Stomach (tissue), 9 donors: ENCODE measurements around the gene RALGDS. TPM values are rescaled to one million over a fixed set of nuclear protein-coding genes. Genes with fewer than 3 reads are reported as not detected.
"Not testable (repeated sequence)": the region's sequence is repeated elsewhere in the genome, so short reads cannot be mapped to it uniquely, and the experiment has no call there.

Experiments used
- DNase-seq, 2 donors: peaks; one replicate each; pipeline versions ENCODE4 v3.0.0 to v3.0.0-alpha.2; 2013 to 2019
- H3K27ac ChIP-seq, 5 donors: fragments of 200-600 bp in 4 of 5; sonication (generic) in 4 of 5; one replicate each; pipeline ENCODE4 v1.5.1; 2013 to 2019; ENCODE audit warnings: mild to moderate bottlenecking in 1 of 5, moderate library complexity in 1 of 5
- H3K27me3 ChIP-seq, 3 donors: fragments of 200-600 bp; sonication (generic); one replicate each; pipeline ENCODE4 v1.5.1; 2017 to 2019; ENCODE audit warnings: mixed run types in 1 of 3
- H3K36me3 ChIP-seq, 4 donors: fragments of 200-600 bp; sonication (generic); 1 replicate in 3 of 4; 2 replicates in 1 of 4; pipeline ENCODE4 v1.5.1; 2016 to 2019
- H3K4me1 ChIP-seq, 4 donors: fragments of 200-600 bp; sonication (generic); one replicate each; pipeline ENCODE4 v1.5.1; 2016 to 2019
- H3K4me3 ChIP-seq, 4 donors: fragments of 200-600 bp; sonication (generic) in 3 of 4; one replicate each; pipeline ENCODE4 v1.5.1; 2016 to 2019; ENCODE audit warnings: mild to moderate bottlenecking in 1 of 4
- H3K9me3 ChIP-seq, 4 donors: fragments of 200-600 bp; sonication (generic); one replicate each; pipeline ENCODE4 v1.5.1; 2016 to 2019
- EP300 ChIP-seq: sonication (generic); formaldehyde crosslinking; IDR thresholded peaks from one replicate; pipeline ENCODE4 v1.6.1; 2017; ENCODE audit warnings: antibody characterized with exemption
- POLR2A ChIP-seq, 4 donors: fragments of 450-650 bp; IDR thresholded peaks; one replicate each; pipeline ENCODE4 v1.6.1; 2016; ENCODE audit warnings: antibody characterized with exemption in 4 of 4, control low read depth in 2 of 4, mild to moderate bottlenecking in 1 of 4, moderate library complexity in 1 of 4
- POLR2AphosphoS5 ChIP-seq, 3 donors: sonication (generic); formaldehyde crosslinking; IDR thresholded peaks; one replicate each; pipeline ENCODE4 v1.6.1; 2016; ENCODE audit warnings: antibody characterized with exemption in 3 of 3
- WGBS, 5 donors: extraction: QIAGEN DNeasy Blood & Tissue Kit in 3 of 5; methylation state at CpG; one replicate each; pipeline versions ENCODE4 v1.1.5 to v1.1.7; 2013 to 2018; 5-methylcytosine and 5-hydroxymethylcytosine counted together
- intact Hi-C: fragments of 100-400 bp; cut with DNase I; formaldehyde crosslinking; loops from one replicate; pipeline ENCODE4 v1.15.1; 2023; ENCODE audit warnings: low total_unique reads
- polyA plus RNA-seq, 3 donors: library from polyadenylated mRNA; stranded (reverse); fragments of 200-250 nt; gene quantifications; one replicate each; pipeline ENCODE4 v1.2.3, GENCODE V29; 2013
- total RNA-seq, 5 donors: library from RNA; depleted of rRNA; stranded (reverse); fragments of >200 nt; gene quantifications; one replicate each; pipeline versions ENCODE4 v1.1.0 to v1.2.3, GENCODE V29; 2014 to 2016
- TF ChIP-seq, protein P1 (sequence below), 7 experiments: fragments of 450-650 bp in 4 of 7; fragments of 200-600 bp in 3 of 7; sonication (generic) in 3 of 7; IDR thresholded peaks; one replicate each; pipeline ENCODE4 v1.5.1; 2016 to 2019; ENCODE audit warnings: antibody characterized with exemption in 7 of 7, control low read depth in 2 of 7, mild to moderate bottlenecking in 1 of 7
- donor health status: healthy with polysubstance abuse.
- donor health status: Bipolar disorder and iron deficiency.
- donor health status: healthy.

The RALGDS gene
- total and polyA plus RNA-seq, 8 donors: 20.5 to 242 (median 43.6) TPM

GRCh38 chr9:133074111-133074651 lies 46.9 kb downstream of the RALGDS start:
- Histone ChIP-seq H3K27ac (no peak overlapping the region), H3K9me3 (no peaks in the 10 kb centered on the region), H3K36me3 (peaks cover 0 to 6% (median 0%) of the 10 kb centered on the region in 4 donors), H3K4me1 (peaks cover 0 to 5% (median 0%) of the 10 kb centered on the region in 4 donors), H3K27me3 (no peaks in the 10 kb centered on the region), H3K4me3 (no peak overlapping the region)
- WGBS, 5 donors: 45 to 54% (median 51%) methylated on average over 8 of the region's 8 CpGs
- no peak for DNase-seq
- no peak for TF ChIP-seq POLR2A (IDR thresholded peaks at IDR 0.05)
- no peak for TF ChIP-seq EP300
- no peak for TF ChIP-seq POLR2AphosphoS5 (IDR thresholded peaks at IDR 0.05)
- TF ChIP-seq, protein P1, sequence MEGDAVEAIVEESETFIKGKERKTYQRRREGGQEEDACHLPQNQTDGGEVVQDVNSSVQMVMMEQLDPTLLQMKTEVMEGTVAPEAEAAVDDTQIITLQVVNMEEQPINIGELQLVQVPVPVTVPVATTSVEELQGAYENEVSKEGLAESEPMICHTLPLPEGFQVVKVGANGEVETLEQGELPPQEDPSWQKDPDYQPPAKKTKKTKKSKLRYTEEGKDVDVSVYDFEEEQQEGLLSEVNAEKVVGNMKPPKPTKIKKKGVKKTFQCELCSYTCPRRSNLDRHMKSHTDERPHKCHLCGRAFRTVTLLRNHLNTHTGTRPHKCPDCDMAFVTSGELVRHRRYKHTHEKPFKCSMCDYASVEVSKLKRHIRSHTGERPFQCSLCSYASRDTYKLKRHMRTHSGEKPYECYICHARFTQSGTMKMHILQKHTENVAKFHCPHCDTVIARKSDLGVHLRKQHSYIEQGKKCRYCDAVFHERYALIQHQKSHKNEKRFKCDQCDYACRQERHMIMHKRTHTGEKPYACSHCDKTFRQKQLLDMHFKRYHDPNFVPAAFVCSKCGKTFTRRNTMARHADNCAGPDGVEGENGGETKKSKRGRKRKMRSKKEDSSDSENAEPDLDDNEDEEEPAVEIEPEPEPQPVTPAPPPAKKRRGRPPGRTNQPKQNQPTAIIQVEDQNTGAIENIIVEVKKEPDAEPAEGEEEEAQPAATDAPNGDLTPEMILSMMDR (IDR thresholded peaks at IDR 0.05): no peak
- intact Hi-C loops: no loop called here

- Histone ChIP-seq H3K36me3 (peaks cover 0 to 6% (median 0%) of the 10 kb centered on the region in 4 donors), H3K4me1 (peaks cover 0 to 5% (median 0%) of the 10 kb centered on the region in 4 donors), H3K27me3 (no peaks in the 10 kb centered on the region), H3K4me3 (no peak overlapping the region), H3K9me3 (no peaks in the 10 kb centered on the region), H3K27ac (no peak overlapping the region)
- TF ChIP-seq, protein P1 (IDR thresholded peaks at IDR 0.05): no peak
- no peak for TF ChIP-seq EP300
- TF ChIP-seq POLR2A (IDR thresholded peaks at IDR 0.05): no peak
- no peak for TF ChIP-seq POLR2AphosphoS5 (IDR thresholded peaks at IDR 0.05)
- intact Hi-C loops: no loop called here
- WGBS, 5 donors: 74 to 80% (median 77%) methylated on average over 12 of the region's 12 CpGs
- DNase-seq: no peak
Observed at GRCh38 chr9:133073086-133074014, 47.7 kb downstream of the RALGDS start.

- H3K4me1 ChIP-seq, intact Hi-C loops, H3K27me3 ChIP-seq, H3K27ac ChIP-seq, H3K9me3 ChIP-seq, H3K4me3 ChIP-seq: not testable (repeated sequence)
- peak in 1 of 2 donors; percentile 1 for DNase-seq
- peaks cover 0 to 15% (median 0%) of the 10 kb centered on the region in 4 donors for H3K36me3 ChIP-seq
- WGBS, 5 donors: 93 to 97% (median 97%) methylated on average over 5 of the region's 5 CpGs
Observed at GRCh38 chr9:133072210-133072609, 48.8 kb downstream of the RALGDS start.

- DNase-seq: peak in 1 of 2 donors; percentile 3
- Histone ChIP-seq H3K9me3 (no peaks in the 10 kb centered on the region), H3K27ac (no peak overlapping the region), H3K4me3 (no peak overlapping the region), H3K27me3 (no peaks in the 10 kb centered on the region), H3K36me3 (peaks cover 0 to 17% (median 2%) of the 10 kb centered on the region in 4 donors), H3K4me1 (peaks cover 0 to 5% (median 0%) of the 10 kb centered on the region in 4 donors)
- intact Hi-C loops: no loop called here
- WGBS, 5 donors: 92 to 96% (median 94%) methylated on average over 7 to 33 of the region's 33 CpGs
- TF ChIP-seq POLR2AphosphoS5 (IDR thresholded peaks at IDR 0.05) (no peak), POLR2A (IDR thresholded peaks at IDR 0.05) (no peak), EP300 (no peak)
- TF ChIP-seq, protein P1 (IDR thresholded peaks at IDR 0.05): no peak
Observed at GRCh38 chr9:133071484-133072150, 49.4 kb downstream of the RALGDS start.

DNA sequence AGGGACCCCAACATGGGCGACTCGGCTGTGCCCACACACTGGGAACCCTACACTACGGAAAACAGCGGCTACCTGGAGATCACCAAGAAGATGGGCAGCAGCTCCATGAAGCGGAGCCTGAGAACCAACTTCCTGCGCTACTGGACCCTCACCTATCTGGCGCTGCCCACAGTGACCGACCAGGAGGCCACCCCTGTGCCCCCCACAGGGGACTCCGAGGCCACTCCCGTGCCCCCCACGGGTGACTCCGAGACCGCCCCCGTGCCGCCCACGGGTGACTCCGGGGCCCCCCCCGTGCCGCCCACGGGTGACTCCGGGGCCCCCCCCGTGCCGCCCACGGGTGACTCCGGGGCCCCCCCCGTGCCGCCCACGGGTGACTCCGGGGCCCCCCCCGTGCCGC lies 50.1 kb downstream of the RALGDS start:
- H3K4me1 ChIP-seq, H3K27me3 ChIP-seq, H3K27ac ChIP-seq, H3K4me3 ChIP-seq, H3K9me3 ChIP-seq, intact Hi-C loops, DNase-seq: not testable (repeated sequence)
- WGBS, 5 donors: 90 to 100% (median 92%) methylated on average over 4 to 23 of the region's 31 CpGs
- peaks cover 0 to 24% (median 5%) of the 10 kb centered on the region in 4 donors for H3K36me3 ChIP-seq

GRCh38 chr9:133070500-133070961 lies 50.5 kb downstream of the RALGDS start:
- H3K36me3 ChIP-seq: peaks cover 0 to 24% (median 6%) of the 10 kb centered on the region in 4 donors
- H3K27me3 ChIP-seq, H3K9me3 ChIP-seq, intact Hi-C loops, H3K4me3 ChIP-seq, H3K27ac ChIP-seq, H3K4me1 ChIP-seq, DNase-seq: not testable (repeated sequence)
- 85 to 95% (median 91%) methylated on average over 15 to 17 of the region's 17 CpGs for WGBS, 5 donors

DNA sequence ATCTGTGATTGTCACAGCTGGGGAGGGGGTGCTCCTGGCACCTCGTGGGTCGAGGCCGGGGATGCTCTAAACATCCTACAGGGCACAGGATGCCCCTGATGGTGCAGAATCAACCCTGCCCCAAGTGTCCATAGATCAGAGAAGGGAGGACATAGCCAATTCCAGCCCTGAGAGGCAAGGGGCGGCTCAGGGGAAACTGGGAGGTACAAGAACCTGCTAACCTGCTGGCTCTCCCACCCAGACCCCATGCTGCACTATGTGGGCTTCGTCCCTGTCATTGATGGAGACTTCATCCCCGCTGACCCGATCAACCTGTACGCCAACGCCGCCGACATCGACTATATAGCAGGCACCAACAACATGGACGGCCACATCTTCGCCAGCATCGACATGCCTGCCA lies 52.6 kb downstream of the RALGDS start:
- intact Hi-C loops: not testable (repeated sequence)

More for the DNA sequence above, 52.6 kb downstream of the RALGDS start:
- not testable (repeated sequence) for H3K4me3 ChIP-seq, H3K27ac ChIP-seq, H3K27me3 ChIP-seq, DNase-seq, H3K4me1 ChIP-seq, H3K9me3 ChIP-seq
- 89 to 100% (median 95%) methylated on average over 1 to 2 of the region's 15 CpGs; no CpG with 5 or more reads in 1 of the 5 donors for WGBS, 5 donors
- H3K36me3 ChIP-seq: peaks cover 0 to 36% (median 11%) of the 10 kb centered on the region in 4 donors
